Mammary epithelial cell (primary cell): ENCODE data around the gene TSPAN2.

Experiments used
- CTCF ChIP-seq, 2 donors: IDR thresholded peaks in 1 of 2; conservative IDR thresholded peaks in 1 of 2; 2 replicates each; pipeline ENCODE4 v1.5.1; 2011 to 2012; ENCODE audit warnings: inconsistent platforms in 2 of 2, low read length in 2 of 2, mild to moderate bottlenecking in 2 of 2, control low read depth in 1 of 2, low read depth in 1 of 2; ENCODE audit not compliant: insufficient read depth in 1 of 2; ENCODE audit errors: extremely low read depth in 1 of 2
- EZH2 ChIP-seq: IDR thresholded peaks from 2 replicates; pipeline ENCODE4 v1.6.1; 2012; ENCODE audit warnings: low read length, inconsistent platforms, borderline replicate concordance

GRCh38 chr1:115046751-115047150 lies 42.6 kb downstream of the TSPAN2 start:
- TF ChIP-seq EZH2 = no peak
- TF ChIP-seq CTCF (conservative IDR thresholded peaks at IDR 0.05 in 1 of 2, IDR thresholded peaks at IDR 0.05 in 1 of 2; ENCODE audit: extremely low read depth in 1 of 2, insufficient read depth in 1 of 2, low read depth in 1 of 2, low read length in 2 of 2) = no peak
